AG08395 (cell line): ENCODE measurements around the gene MID1.
"Not testable (repeated sequence)": the region's sequence is repeated elsewhere in the genome, so short reads cannot be mapped to it uniquely, and the experiment has no call there.

Source experiments
- DNase-seq: peaks from one replicate; pipeline ENCODE4 v3.0.0; 2012; ENCODE audit warnings: mixed read lengths, low spot score

MID1 gene

DNA sequence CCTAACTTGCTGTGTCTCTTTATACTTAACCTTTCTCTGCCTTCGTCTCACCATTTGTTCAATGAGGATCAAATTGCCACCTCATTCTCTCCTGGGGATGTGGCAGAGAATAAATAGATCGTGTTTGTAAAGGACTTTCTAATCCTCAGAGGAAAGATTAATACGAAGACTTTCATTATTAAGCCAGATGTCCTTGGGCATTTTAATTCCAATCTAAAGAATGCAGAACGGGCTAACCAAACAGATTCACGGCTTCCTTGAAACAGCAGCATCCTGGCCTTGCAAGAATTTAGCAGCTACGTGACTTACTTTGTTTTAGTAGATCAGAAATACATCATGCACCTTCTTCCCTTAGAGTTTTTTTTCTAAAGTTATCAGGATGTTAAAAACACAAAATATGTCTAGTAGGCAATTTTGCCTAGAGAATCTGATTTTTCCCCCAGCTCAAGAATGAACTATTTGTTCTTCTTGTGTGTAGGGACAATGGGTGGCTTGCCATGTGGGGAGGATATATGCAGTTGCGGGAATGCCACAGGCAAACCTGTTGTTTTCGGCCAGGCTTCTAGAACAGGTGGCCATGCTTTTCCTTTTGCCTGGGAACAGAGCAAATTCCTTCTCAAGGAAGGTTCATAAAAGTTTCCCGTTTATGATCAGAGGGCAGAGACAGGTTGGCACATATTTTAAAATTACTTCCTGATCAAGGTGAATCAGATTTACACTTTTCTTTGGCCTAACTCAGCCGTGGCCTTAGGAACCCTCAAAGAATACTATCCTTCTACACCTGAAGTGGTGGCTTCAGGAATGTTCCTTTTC lies 3.0 kb downstream of the MID1 start:
- DNase-seq = no peak

DNA sequence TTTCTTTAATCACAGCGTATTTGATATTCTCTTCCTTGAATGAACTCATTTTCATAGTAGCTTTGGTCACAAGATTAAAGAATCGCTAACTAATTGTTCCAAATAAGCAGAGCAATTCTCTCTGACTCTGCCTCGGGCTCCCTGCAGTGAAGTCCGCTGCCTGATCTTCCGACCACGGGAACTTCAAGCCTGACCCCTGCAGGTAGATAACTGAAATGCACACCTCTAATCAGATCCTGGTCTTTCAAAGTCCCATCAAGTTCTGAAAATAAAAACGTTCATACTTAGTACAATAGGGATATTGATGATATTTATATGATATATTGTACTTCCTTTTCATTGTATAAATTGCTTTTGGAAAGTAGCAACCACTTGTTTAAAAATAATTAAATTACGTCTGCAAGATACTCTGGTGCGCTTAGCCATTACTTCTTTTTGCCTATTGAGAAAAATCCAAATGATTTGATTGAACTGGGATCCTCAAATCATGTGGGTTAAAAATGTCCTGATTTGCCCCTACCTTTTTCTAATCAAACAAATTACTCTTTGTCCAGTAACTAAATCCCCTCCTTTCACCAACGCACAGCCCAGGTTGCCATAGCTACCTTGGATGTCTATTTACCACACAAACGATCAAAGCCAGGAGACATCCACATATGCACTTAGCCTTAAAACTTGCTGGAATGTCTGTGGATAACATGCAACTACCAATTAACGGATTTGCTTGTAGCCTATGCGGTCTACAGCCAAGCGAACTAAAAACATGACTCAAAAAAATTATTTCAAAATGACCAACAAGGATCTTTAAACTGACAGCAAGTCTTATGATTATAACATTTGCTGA lies 4.2 kb downstream of the MID1 start:
- DNase-seq = peak; percentile 35

DNA sequence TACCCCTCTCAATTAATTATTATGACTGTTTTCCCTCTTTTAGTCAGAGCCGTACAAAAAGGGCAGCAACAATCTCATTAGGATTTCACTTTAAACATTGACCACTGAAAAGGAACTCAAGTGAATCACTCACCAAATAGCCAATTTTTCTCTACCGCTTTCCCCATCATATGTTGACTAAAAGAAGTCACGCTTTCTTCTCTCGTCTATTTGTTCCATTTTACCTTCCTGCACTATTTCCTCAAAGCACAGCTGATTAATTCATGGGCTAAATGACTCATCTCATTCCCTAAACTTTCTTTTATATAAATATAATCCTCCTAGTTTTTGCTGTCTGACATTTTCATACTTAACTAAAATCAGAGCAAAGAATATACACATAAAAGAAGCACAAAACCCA lies 8.2 kb downstream of the MID1 start:
- DNase-seq = no peak

DNA sequence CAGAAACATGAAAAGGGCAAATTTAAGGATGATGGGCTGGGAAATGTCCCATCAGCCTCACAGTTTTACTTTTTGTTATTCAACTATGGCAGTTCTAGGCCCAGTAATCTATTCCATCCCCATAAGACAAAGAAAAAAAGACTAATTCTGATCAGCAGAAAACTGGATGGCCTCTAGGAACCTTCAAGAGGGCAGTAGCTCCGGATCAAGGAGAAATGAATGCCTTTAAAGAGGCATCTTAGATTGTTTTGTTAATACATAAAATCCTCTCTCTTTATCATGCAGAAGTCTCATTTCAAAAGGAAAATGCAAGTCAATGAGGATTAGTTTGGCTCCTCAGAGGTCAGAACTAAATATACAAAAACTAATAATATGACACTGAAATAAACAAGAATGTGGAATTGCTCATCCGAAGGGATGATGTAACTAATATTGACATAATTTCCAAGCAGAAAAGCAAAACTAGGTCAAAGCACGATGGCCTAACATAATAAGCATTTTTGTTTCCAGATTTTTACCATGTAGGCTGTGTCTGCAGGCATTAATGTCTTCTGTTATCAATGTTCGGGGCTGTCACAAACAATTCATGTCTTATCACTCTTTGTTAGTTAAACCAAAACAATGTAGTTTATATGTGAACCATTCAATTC lies 8.8 kb downstream of the MID1 start:
- DNase-seq = no peak

DNA sequence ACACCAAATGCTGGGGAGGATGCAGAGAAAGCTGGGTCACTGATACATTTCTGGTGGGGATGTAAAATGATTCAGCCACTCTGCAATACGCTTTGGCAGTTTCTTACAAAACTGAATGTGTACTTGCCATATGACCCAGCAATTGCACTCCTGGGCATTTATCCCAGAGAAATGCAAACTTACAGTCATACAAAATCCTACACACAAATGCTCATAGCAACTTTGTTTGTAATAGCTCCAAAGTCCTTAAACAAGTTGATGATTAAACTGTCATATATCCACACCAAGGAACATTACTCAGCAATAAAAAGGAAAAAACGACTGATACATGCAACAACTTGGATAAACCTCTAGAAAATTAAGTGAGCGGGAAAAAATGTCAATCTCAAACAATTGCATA lies 12.3 kb downstream of the MID1 start:
- DNase-seq = no peak

DNA sequence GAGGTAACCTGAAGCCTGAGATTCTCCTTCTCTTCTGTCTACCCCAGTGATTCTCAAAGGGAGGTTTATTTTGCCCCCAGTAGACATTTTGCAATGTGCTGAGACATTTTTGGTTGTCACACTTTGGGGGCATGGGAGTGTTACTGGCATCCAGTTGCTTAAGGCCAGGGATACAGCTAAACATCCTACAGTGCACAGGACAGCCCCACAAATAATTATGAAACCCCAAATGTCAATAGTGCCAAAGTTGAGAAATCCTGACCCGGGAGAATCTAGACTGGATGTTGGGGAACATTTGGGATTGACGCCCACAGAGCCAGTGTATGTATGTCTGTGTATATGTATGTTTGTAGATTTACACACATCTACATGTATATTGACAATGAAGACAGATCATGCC lies 13.2 kb downstream of the MID1 start:
- no peak for DNase-seq

DNA sequence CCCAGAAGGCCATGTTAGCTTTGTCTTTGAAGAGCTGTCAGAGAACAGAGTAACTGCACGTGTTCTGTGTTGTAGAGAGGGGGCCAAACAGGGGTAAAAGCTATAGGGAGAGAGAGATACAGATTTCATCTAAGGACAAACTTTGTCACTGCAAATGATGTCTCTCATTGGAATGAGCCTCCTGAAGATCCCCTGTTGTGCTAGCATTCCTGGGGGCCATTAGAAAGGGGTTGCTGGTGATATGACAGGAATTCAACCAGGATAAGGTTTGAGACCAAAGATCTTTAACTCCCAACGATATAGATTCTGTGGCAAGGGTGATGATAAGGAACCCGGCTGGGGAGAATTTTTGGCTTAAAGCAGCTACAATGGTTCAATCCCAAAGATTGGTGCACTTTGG lies 16.8 kb downstream of the MID1 start:
- no peak for DNase-seq

DNA sequence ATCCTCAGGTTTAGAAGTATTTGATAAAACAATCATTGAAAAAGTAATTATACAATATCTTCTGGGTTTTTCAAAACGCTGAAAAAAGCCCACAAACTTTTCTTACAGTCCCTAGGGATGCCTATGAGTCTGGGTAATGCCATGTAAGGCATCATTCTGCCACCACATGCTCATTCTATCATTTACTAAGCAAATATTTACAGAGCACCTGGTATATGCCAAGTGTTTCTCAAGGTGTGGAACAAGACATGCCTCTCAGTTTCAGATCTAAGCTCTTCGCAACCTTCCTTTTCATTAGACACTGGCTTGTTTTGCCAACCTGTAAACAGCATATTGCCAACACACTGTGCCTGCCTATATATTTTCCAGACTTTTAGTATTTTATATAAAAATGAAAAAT lies 17.7 kb downstream of the MID1 start:
- no peak for DNase-seq

DNA sequence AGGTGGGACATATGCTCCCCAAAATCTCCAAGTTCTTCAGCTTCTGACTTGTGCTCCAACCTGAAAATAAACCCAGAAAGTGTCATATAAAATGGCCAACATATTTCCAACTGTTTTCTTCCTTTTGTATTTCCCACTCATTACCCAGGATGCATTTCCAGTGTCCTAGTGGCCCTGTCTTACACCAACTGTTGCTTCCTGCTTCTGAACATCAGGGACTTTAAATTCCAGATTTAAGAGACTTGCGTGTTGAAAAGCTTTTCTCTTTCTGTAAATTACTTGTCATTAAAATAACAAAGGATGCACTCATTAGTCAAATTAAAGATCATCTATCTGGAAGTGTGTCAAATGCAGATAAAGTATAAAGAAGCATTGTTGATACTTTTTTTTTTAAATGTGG lies 19.9 kb downstream of the MID1 start:
- DNase-seq = no peak

DNA sequence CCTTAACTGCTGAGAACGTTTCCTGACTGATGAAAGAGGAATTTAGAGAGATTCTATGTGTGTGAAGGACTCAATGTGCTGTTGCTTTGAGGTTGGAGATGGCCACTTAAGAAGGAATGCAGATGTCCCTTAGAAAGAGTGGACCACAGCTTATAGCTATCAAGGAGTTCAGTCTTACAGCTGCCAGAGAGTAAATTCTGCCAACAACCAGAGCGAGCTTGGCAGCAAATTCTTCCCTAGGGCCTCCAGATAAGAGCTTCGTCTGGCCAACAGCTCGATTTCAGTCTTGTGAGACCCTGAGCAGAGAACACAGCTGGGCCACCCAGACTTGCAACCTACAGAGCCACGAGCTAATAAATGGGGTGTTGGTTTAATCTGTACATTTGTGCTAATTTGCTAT lies 21.8 kb downstream of the MID1 start:
- no peak for DNase-seq

DNA sequence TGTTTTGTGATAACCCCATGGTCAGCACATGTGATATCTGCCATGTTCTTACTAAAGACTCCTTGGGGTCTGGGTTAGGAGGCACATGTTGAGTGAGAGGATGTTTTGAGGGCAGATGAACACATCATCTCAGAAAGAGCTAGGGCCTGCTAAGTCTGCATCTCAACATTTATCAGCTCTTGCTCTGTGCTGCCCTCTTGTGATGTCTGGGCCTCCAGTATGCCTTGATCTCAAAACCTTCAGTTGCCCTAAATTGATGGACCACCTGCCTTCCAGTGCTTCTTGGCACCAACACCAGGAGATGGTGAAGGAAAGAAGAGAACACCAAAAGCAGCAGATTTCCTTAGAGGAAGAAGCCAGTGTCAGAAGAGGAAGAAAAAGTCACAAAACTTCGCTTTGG lies 22.5 kb downstream of the MID1 start:
- peak; percentile 11 for DNase-seq

DNA sequence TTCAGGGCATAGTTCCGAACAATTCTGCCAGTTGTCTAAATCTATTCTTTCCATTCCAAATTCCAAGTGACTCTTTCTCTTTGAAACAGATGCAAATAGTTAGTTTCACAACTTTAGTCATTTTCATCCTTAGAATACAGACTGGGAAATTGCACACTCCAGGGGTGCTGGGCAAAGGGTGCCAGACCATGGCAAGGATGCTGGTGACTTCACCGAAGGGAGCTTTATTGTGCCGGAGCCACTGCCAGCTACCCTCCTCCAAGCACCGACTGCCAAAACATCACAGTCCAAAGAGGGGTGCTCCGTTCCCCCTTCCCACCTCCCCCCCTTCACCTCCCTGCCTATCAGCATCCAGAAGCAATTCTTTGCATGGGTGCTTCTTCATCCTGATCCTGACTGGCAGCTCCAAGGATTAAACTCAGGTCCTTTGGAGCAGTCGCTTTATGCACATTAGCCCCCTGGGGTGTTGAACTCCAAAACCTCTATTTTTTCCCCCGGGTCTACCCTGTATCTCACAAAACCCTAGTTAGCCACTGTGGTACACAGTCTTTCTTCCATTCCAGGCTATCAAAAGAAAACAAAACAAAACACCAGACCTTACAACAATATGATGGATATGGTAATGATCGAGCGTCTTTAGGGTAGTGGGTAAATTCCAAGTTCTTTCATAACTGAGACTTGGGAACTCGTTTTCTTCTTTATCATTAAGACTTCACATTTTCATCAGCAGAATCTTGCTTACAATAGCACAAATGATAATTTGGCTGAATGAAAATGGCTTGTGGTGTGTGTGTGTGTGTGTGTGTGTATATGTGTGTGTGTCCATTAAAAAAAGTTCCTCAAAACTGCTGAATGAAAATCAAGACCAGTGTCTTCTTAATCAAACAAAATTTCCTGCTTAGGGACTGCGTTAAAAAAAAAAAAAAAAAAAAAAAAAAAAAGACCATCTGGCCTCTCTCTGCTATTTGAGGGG lies 28.7 kb downstream of the MID1 start:
- no peak for DNase-seq

DNA sequence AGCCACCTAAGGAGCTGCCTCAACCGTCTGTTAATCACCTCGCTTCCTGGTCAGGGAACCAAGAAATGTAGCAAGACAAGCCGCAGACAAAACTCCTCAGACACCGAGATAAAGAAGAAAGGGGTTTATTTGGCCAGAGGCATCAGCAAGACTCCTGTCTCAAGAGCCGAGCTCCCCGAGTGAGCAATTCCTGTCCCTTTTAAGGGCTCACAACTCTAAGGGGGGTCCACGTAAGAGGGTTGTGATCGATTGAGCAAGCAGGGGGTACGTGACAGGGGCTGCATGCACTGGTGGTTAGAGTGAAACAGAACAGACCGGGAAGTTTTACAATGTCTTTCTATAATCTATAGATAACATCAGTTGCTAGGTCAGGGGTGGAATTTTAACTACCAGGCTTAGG lies 30.6 kb downstream of the MID1 start:
- DNase-seq = not testable (repeated sequence)

DNA sequence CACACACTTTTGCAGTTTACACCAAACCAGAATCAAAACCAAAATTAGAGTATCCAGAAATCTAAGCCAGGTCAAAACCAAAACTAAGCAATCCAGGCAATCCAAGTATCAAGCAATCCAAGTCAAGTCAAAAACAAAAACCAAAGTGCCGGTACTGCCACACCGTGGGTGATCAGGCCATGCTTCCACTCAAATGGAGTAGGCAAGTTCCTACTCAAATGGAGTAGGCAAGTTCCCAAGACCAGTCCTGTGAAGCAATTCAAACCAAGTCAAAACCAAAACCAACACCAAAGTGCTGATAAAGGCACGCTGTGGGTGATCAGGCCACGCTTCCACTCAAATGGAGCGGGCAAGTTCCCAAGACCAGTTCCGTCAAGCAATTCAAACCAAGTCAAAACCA lies 31.3 kb downstream of the MID1 start:
- no peak for DNase-seq

DNA sequence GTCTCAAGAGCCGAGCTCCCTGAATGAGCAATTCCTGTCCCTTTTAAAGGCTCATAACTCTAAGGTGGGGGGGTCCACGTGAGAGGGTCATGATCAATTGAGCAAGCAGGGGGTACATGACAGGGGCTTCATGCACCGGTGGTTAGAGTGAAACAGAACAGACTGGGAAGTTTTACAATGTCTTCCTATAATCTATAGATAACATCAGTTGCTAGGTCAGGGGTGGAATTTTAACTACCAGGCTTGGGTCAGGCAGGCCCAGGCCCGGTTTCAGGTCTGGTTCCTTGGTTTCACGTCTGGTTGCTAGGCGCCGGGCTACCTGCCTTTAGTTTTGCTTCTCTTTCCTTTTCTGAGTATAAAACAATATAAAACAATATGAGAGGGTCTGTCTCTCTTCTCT lies 35.5 kb downstream of the MID1 start:
- not testable (repeated sequence) for DNase-seq

DNA sequence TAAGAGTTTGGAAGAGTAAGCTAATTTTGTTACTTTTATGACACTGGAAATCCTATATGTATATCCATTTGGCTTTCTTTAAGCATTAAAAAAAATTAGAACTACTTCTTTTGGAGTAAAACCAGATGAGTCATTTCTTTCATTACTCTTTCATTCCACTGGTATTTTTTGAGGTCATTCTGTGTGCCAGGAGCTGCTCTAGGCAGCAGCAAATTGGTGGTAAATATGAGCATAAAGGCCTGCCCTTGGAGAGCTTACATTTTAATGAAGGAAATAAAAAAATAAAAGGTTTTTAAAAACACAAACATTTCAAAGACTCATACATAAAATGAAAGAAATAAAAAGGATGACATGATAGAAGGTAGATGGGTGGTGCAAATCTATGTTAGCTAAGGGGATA lies 37.4 kb downstream of the MID1 start:
- peak; percentile 12 for DNase-seq

DNA sequence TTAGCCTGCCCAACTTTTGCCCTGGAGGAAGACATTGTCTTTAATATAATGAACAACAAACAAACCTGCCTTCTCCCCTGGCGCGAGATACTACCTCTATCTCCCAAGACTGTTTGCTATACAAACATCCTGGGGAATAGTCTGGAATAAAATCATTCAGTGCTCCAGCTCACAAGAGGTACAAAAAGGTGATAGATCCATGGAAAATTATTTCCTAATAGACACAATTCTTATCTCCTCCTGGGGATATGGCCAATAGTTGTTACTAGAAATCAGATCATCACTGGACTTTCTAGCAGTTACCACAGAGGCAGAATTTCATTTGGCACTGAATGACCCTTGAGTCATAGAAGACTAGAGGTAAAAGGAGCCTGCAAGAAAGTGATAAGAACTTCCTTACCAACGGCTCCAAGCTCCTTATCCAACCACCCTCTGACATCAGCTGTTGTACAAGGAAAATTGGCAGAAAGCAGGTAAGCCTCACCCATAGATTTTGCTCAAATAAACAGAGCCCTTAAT lies 38.1 kb downstream of the MID1 start:
- no peak for DNase-seq

DNA sequence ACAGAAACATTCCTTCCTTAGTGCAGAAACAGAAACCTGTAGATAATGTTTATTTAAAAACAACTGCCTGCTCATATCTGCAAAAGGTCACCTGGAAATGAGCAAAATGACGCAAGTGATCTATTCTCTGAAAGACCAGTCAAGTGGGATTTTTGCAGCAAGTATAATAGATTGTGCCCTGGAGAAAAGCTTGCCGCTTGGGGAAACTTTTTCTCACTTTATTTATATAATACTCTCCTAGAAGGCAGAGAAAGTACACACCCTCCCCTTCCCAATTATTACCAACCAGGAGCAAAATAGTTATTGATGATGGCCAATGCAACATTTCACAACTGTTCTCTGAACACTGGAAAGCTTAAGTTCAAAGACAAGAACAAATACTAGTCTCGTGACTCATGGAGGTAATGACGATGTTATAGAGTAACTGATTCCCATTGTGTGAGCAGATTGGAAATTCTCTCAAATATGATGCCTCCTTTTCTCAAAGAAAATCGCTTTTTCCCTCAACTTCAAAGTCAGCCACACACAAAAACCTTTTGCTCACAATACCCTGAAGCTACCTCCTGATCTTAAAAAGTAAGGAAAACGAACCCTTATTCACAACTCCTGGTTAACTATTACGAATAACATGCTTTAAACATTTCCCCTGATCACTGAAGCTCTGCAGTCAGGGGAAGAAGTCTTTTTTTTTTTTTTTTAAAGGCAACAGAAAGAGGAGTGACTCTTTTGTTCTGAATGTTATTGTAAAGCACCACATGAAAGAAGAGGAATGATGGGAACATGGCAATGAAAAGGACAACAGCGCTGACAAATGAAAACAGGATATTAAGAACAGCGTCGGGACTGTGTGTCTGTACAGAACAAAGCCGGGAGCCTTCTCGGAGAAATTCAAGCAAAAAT lies 41.0 kb downstream of the MID1 start:
- DNase-seq = peak; percentile 21

DNA sequence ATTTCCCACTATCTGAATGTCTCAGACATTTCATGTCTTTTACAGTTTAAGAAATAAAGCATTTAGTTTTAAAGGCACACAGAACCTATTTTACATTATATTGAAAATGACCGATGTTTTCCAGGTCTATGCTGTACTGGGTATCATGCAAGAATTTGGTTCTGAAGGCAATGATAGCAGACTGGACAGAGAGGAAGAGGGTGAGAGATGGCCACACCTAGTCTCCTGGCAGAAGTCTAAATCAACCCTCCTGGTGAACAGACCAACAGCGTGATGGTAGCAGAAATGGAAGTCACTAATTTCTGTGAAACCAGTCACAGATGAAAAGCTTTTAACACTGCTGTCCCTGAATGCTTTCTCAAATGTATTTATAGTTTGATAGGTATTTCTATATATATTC lies 41.9 kb downstream of the MID1 start:
- DNase-seq = no peak

DNA sequence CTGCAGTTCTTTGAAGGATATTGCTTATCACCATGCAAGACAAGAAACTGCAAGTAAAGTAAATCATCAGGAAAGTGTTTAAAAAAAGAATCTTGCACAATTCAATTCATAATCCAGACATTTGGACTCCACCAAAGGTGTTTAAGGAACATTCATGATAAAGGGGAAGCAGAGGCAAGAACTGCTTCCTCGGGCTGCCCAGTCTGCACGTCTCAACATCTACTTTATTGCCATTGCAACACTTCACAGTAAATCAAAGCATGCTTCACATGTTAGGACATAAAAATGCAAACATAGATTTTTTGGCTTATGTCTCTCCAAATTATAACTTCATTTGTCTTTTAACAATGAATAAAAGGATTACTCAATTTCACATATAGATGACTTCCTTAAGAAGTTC lies 42.5 kb downstream of the MID1 start:
- no peak for DNase-seq
